ENCODE results near the gene SEMA3B. TPM values are rescaled to one million over a fixed set of nuclear protein-coding genes. Genes with fewer than 3 reads are reported as not detected.
"Not testable (repeated sequence)": the region's sequence is repeated elsewhere in the genome, so short reads cannot be mapped to it uniquely, and the experiment has no call there.

SEMA3B gene
- total RNA-seq, 2 experiments from 2014 or later = 0.33 to 0.37 TPM

- Mint-ChIP-seq H3K27me3 (ENCODE audit: low read depth) (peaks cover 32% of the 10 kb centered on the region), H3K4me3 (peak overlapping the region; percentile 59), H3K27ac (no peak overlapping the region), H3K4me1 (ENCODE audit: low read depth) (peaks cover 31% of the 10 kb centered on the region), H3K36me3 (ENCODE audit: low read depth) (no peaks in the 10 kb centered on the region), H3K9me3 (no peaks in the 10 kb centered on the region)
- peak; percentile 48 for DNase-seq
- CTCF ChIA-PET = interaction anchor here (1.0 to 1.7 kb wide), 3 partner anchors 15 to 48 kb away, joined by 4 to 9 read pairs (median 4); partner anchors contain the start of gene IFRD2
- intact Hi-C loops (cut with micrococcal nuclease) = no loop called here
These were observed 7.2 kb downstream of the SEMA3B start for GRCh38 chr3:50275996-50276761.

- intact Hi-C loops (cut with micrococcal nuclease) = no loop called here
- Mint-ChIP-seq H3K36me3 (ENCODE audit: low read depth) (no peaks in the 10 kb centered on the region), H3K4me3 (no peak overlapping the region), H3K4me1 (ENCODE audit: low read depth) (peaks cover 28% of the 10 kb centered on the region), H3K27me3 (ENCODE audit: low read depth) (peaks cover 32% of the 10 kb centered on the region), H3K27ac (no peak overlapping the region), H3K9me3 (no peaks in the 10 kb centered on the region)
- CTCF ChIA-PET = interaction anchor here (0.6 to 1.4 kb wide), 3 partner anchors 15 to 30 kb away, joined by 4 read pairs; partner anchors contain the start of gene IFRD2
- DNase-seq = no peak
These were observed 7.8 kb downstream of the SEMA3B start for GRCh38 chr3:50276762-50277101.

GRCh38 chr3:50278123-50278879, 9.4 kb downstream of the SEMA3B start:
- Mint-ChIP-seq H3K9me3 (no peaks in the 10 kb centered on the region), H3K4me1 (ENCODE audit: low read depth) (peaks cover 22% of the 10 kb centered on the region), H3K36me3 (ENCODE audit: low read depth) (no peaks in the 10 kb centered on the region), H3K27ac (no peak overlapping the region), H3K27me3 (ENCODE audit: low read depth) (peaks cover 27% of the 10 kb centered on the region), H3K4me3 (no peak overlapping the region)
- CTCF ChIA-PET = interaction anchor here (0.7 to 1.6 kb wide), 5 partner anchors 8 to 51 kb away, joined by 3 to 6 read pairs (median 4); no protein-coding TSS in a partner anchor
- intact Hi-C loops (cut with micrococcal nuclease) = no loop called here
- DNase-seq = no peak

GRCh38 chr3:50278880-50279224, 9.9 kb downstream of the SEMA3B start, which contains the start of gene LSMEM2:
TSS of gene LSMEM2 (plus strand) at chr3:50279087. CDS start at chr3:50279114, 27 bp downstream.
- H3K36me3 Mint-ChIP-seq (ENCODE audit: low read depth) = no peaks in the 10 kb centered on the region

GRCh38 chr3:50279255-50280016, 10.5 kb downstream of the SEMA3B start:
- CTCF ChIA-PET = interaction anchor here (0.9 to 1.6 kb wide), 4 partner anchors 9 to 53 kb away, joined by 3 to 6 read pairs (median 3); no protein-coding TSS in a partner anchor

More at GRCh38 chr3:50278880-50279224, 9.9 kb downstream of the SEMA3B start, which contains the start of gene LSMEM2:
- peaks cover 25% of the 10 kb centered on the region for H3K27me3 Mint-ChIP-seq (ENCODE audit: low read depth)
- intact Hi-C loops (cut with micrococcal nuclease) = no loop called here
- peaks cover 20% of the 10 kb centered on the region for H3K4me1 Mint-ChIP-seq (ENCODE audit: low read depth)
- H3K9me3 Mint-ChIP-seq = no peaks in the 10 kb centered on the region
- CTCF ChIA-PET = interaction anchor here (0.9 to 1.6 kb wide), 4 partner anchors 8 to 52 kb away, joined by 3 to 6 read pairs (median 3); no protein-coding TSS in a partner anchor
- no peak within 1 kb of the TSS for H3K27ac Mint-ChIP-seq
- DNase-seq = no peak
- H3K4me3 Mint-ChIP-seq = no peak within 1 kb of the TSS

GRCh38 chr3:50284121-50284520, 15.2 kb downstream of the SEMA3B start:
- CTCF ChIA-PET = interaction anchor here (0.7 to 1.9 kb wide), 2 partner anchors 9 to 12 kb away, joined by 3 to 6 read pairs; no protein-coding TSS in a partner anchor
- H3K4me1 Mint-ChIP-seq (ENCODE audit: low read depth); DNase-seq; H3K27me3 Mint-ChIP-seq (ENCODE audit: low read depth); H3K9me3 Mint-ChIP-seq; intact Hi-C loops (cut with micrococcal nuclease); H3K27ac Mint-ChIP-seq; H3K4me3 Mint-ChIP-seq: not testable (repeated sequence)
- peaks cover 13% of the 10 kb centered on the region for H3K36me3 Mint-ChIP-seq (ENCODE audit: low read depth)

More at GRCh38 chr3:50279255-50280016, 10.5 kb downstream of the SEMA3B start:
- Mint-ChIP-seq H3K27ac (no peak overlapping the region), H3K4me1 (ENCODE audit: low read depth) (peaks cover 14% of the 10 kb centered on the region), H3K4me3 (no peak overlapping the region), H3K9me3 (no peaks in the 10 kb centered on the region), H3K27me3 (ENCODE audit: low read depth) (peaks cover 19% of the 10 kb centered on the region), H3K36me3 (ENCODE audit: low read depth) (no peaks in the 10 kb centered on the region)
- intact Hi-C loops (cut with micrococcal nuclease) = no loop called here
- DNase-seq = no peak

- H3K27ac Mint-ChIP-seq = no peak overlapping the region
- intact Hi-C loops (cut with micrococcal nuclease) = no loop called here
- no peak overlapping the region for H3K4me3 Mint-ChIP-seq
- H3K36me3 Mint-ChIP-seq (ENCODE audit: low read depth) = peaks cover 30% of the 10 kb centered on the region
- no peak for DNase-seq
- no peaks in the 10 kb centered on the region for H3K27me3 Mint-ChIP-seq (ENCODE audit: low read depth)
- CTCF ChIA-PET = no interaction called here
- no peaks in the 10 kb centered on the region for H3K9me3 Mint-ChIP-seq
- H3K4me1 Mint-ChIP-seq (ENCODE audit: low read depth) = peaks cover 17% of the 10 kb centered on the region
These were observed 17.6 kb downstream of the SEMA3B start for GRCh38 chr3:50286322-50287227.

GRCh38 chr3:50287262-50287661, 18.3 kb downstream of the SEMA3B start:
- no peak for DNase-seq
- Mint-ChIP-seq H3K36me3 (ENCODE audit: low read depth) (peaks cover 30% of the 10 kb centered on the region), H3K27ac (no peak overlapping the region), H3K4me1 (ENCODE audit: low read depth) (peaks cover 17% of the 10 kb centered on the region), H3K4me3 (no peak overlapping the region), H3K9me3 (no peaks in the 10 kb centered on the region), H3K27me3 (ENCODE audit: low read depth) (no peaks in the 10 kb centered on the region)
- intact Hi-C loops (cut with micrococcal nuclease) = no loop called here
- CTCF ChIA-PET = no interaction called here

- no peak for DNase-seq
- H3K36me3 Mint-ChIP-seq (ENCODE audit: low read depth) = peaks cover 30% of the 10 kb centered on the region
- no peaks in the 10 kb centered on the region for H3K9me3 Mint-ChIP-seq
- H3K4me3 Mint-ChIP-seq = no peak overlapping the region
- intact Hi-C loops (cut with micrococcal nuclease) = no loop called here
- no peaks in the 10 kb centered on the region for H3K27me3 Mint-ChIP-seq (ENCODE audit: low read depth)
- H3K4me1 Mint-ChIP-seq (ENCODE audit: low read depth) = peaks cover 24% of the 10 kb centered on the region
- CTCF ChIA-PET = interaction anchor here (0.8 to 2.3 kb wide), 2 partner anchors 62 to 261 kb away, joined by 3 to 8 read pairs; no protein-coding TSS in a partner anchor
- H3K27ac Mint-ChIP-seq = no peak overlapping the region
These were observed 19.6 kb downstream of the SEMA3B start for GRCh38 chr3:50288387-50289007.

- Mint-ChIP-seq H3K4me3 (peak overlapping the region; percentile 12), H3K9me3 (no peaks in the 10 kb centered on the region), H3K27me3 (ENCODE audit: low read depth) (no peaks in the 10 kb centered on the region), H3K36me3 (ENCODE audit: low read depth) (peaks cover 30% of the 10 kb centered on the region), H3K27ac (no peak overlapping the region), H3K4me1 (ENCODE audit: low read depth) (peaks cover 24% of the 10 kb centered on the region)
- CTCF ChIA-PET = interaction anchor here (0.8 to 2.3 kb wide), 2 partner anchors 63 to 260 kb away, joined by 3 to 8 read pairs; no protein-coding TSS in a partner anchor
- no peak for DNase-seq
- intact Hi-C loops (cut with micrococcal nuclease) = no loop called here
These were observed 20.2 kb downstream of the SEMA3B start for GRCh38 chr3:50289130-50289529.
